Stimulated activated CD8-positive, alpha-beta memory T cell treated with anti-CD3 and anti-CD28 coated beads, Interleukin-2, amount 100 ng/mL, for 48 hours (primary cell): ENCODE measurements around the gene B3GNT3.

Source experiments
- DNase-seq, 2 donors: peaks; one replicate each; pipeline ENCODE4 v3.0.0-alpha.2; 2020; ENCODE audit warnings: low read depth in 2 of 2

Gene B3GNT3

GRCh38 chr19:17832443-17833208 is 37.7 kb downstream of the B3GNT3 start:
- no peak for DNase-seq

DNA sequence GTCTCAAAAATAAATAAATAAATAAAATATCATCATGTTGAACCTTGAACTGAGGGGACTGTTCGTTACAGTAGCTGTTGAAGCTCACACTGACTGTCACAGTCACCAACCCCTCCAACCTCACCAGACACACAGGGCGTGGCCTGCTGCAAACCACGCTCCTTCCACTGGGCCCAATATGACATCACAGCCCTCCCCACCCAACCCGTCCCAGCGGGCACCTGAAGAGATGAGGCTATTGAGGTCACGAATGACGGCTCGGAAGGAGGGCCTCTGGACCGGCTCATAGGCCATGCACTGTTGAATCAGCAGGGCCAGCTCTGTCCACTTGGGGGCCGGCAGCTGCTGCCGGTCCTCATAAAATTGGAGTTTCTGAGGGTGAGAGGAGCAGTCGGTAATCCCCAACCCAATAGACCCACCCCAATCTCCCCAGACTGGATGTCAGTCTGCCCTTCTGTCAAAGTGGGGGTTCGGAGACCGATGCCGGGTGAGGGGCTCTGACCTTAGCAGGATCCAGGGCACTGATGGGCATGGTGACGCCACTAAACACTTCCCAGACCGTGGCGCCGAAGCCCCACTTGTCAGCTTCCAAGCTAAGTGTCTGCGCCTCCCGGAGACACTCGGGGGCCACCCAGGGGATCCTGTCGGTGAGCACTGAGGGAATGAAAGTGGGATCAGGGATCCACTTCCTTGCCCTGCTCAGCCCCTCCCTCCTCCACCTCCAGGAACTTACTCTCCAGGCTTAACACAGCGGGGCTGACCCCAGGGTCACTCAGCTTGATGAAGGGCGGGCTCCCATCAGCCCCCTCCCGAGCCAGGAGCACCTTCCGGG is 39.6 kb downstream of the B3GNT3 start:
- no peak for DNase-seq

- no peak for DNase-seq
These were observed 40.5 kb downstream of the B3GNT3 start for GRCh38 chr19:17835182-17836006.

- no peak for DNase-seq
These were observed 41.6 kb downstream of the B3GNT3 start for GRCh38 chr19:17836530-17836929.

- DNase-seq = no peak
These were observed 43.0 kb downstream of the B3GNT3 start for GRCh38 chr19:17837972-17838371.

DNA sequence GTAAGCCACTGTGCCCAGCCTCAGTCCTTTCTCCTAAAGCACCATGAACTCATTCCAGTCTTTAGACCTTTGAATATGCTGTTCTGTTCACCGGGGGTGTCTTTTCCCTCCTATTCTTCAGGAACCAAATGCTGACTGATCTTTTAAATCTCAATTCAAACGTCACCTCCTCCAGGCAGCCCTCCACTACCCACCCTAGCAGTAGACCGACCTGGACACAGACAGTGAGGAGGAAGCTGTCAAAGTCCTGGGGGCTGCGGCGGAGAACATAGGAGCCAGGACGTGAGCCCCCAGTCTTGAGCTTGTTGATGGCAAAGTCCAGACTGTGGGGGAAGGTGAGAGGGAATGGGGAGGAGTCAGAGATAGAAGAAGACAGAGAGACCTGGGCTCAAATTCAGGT is 45.1 kb downstream of the B3GNT3 start:
- DNase-seq = no peak

GRCh38 chr19:17841371-17841809 is 46.5 kb downstream of the B3GNT3 start:
- no peak for DNase-seq

- DNase-seq = peak; percentile 71 to 75
These were observed 47.1 kb downstream of the B3GNT3 start for GRCh38 chr19:17841810-17842662.

DNA sequence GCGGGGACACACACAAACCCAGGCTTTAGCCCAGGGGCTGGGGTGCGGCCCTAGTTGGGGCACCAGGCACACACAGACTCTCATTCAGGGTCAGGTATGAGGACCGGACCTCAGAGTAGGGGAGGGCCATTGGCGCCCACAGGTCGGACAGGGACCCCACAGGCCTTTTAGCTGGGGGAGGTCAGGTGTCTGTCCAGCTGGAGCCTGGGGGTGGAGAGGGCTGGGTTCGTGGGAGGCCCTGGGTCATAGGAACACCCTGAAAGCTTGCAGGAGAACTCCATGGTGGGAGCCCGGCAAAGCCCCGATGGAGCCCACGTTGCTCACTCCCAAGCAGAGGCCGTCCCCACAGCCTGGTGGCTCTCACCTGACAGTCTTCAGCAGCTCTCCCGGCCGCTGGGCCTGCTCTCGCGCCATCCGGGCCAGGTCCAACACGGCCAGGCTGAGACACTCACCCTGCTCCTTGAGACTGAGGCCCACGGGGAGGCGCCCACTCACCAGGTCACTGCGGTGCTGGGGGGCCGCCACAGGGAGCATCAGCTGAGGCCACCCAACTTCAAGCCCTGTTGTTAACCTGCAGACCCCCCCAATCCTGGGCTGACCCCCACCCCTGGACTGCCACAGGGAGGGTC is 47.8 kb downstream of the B3GNT3 start:
- no peak for DNase-seq

- DNase-seq = no peak
These were observed 48.4 kb downstream of the B3GNT3 start for GRCh38 chr19:17843292-17843827.

DNA sequence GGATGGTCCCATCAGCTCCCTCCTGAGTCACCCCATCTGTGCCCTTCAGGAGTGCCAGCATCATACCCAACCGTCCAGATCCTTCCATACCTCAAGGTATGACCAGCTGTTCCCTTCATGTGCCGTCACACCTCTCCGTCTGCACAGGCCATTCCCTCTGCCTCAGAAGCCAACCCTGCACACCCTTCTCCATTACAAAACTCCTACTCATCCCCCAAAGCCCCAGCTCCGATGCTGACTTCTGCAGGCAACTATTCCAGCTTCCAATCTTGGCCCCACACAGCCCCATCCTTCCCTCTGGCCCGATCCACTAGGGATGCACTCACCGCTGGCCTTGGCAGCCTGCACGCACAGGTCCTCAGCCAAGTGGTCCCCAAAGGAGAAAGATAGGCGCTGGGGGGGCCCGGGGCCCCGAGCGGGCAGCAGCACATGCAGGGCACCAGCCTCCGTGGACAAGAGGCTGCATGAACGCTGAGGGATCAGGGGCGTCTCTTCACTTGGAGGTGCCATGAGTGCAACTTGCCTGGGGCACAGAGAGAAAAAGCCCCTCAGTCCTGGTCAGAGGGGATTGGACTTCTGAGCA is 49.1 kb downstream of the B3GNT3 start:
- DNase-seq = no peak

DNA sequence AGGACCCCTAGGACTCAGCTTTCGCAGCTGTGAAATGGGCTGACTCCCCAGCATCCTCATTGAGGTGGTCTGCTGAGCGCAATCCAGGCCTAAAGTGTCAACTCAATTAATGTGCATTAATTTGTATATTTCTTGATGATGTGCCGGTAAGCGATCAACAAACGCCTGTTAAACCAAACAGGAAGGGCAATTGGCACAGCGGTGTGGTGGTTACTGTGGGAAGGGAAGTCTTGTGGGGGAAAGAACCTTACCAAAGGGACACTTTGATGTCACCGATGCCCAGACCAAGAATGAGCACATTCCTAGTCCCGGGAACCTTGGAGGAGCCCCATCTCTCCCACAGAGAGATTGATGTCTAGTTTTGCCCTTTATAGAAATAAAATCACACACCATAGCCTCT is 51.2 kb downstream of the B3GNT3 start:
- no peak for DNase-seq

- DNase-seq = peak; percentile 81 to 87
These were observed 52.8 kb downstream of the B3GNT3 start, which contains the start of gene JAK3 for GRCh38 chr19:17847538-17848366. TSS of gene JAK3 (minus strand) at chr19:17847982. CDS start at chr19:17844417, 3,565 bp downstream.

GRCh38 chr19:17848595-17849292 is 53.8 kb downstream of the B3GNT3 start:
- no peak for DNase-seq

- DNase-seq = no peak
These were observed 59.1 kb downstream of the B3GNT3 start for GRCh38 chr19:17854061-17854460.

- peak; percentile 86 to 93 for DNase-seq
These were observed 60.6 kb downstream of the B3GNT3 start for GRCh38 chr19:17855280-17856152.
